Activated naive CD8-positive, alpha-beta T cell treated with anti-CD3 and anti-CD28 coated beads for 36 hours (primary cell): ENCODE results near the gene CACNG8. TPM values are rescaled to one million over a fixed set of nuclear protein-coding genes. Genes with fewer than 3 reads are reported as not detected.

ENCODE experiments used
- DNase-seq: peaks from one replicate; pipeline ENCODE4 v3.0.0; 2021
- H3K27ac Mint-ChIP-seq: one replicate; pipeline ENCODE4 v1.8.0; 2022; ENCODE audit warnings: mild to moderate bottlenecking, moderate library complexity, mixed read lengths
- H3K27me3 Mint-ChIP-seq: one replicate; pipeline ENCODE4 v1.8.0; 2022; ENCODE audit warnings: mild to moderate bottlenecking, mixed read lengths
- H3K36me3 Mint-ChIP-seq: one replicate; pipeline ENCODE4 v1.8.0; 2021; ENCODE audit warnings: mild to moderate bottlenecking, mixed read lengths
- H3K4me1 Mint-ChIP-seq: one replicate; pipeline ENCODE4 v1.8.0; 2021; ENCODE audit warnings: mixed read lengths
- H3K4me3 Mint-ChIP-seq: one replicate; pipeline ENCODE4 v1.8.0; 2022; ENCODE audit warnings: mild to moderate bottlenecking, moderate library complexity, mixed read lengths
- H3K9me3 Mint-ChIP-seq: one replicate; pipeline ENCODE4 v1.8.0; 2022; ENCODE audit warnings: mixed read lengths
- total RNA-seq, 2 experiments: library from RNA; stranded (reverse); gene quantifications; one replicate each; pipeline ENCODE4 v1.2.3, GENCODE V29; 2021

The CACNG8 gene
- total RNA-seq, 2 experiments from 2014 or later, result not detected

GRCh38 chr19:53957448-53958167 lies 5.1 kb upstream of the CACNG8 start:
- H3K4me3 Mint-ChIP-seq, result no peak overlapping the region
- H3K9me3 Mint-ChIP-seq, result no peaks in the 10 kb centered on the region
- DNase-seq, result no peak
- H3K27ac Mint-ChIP-seq, result no peak overlapping the region
- peaks cover 72% of the 10 kb centered on the region for H3K27me3 Mint-ChIP-seq
- H3K36me3 Mint-ChIP-seq, result peaks cover 2% of the 10 kb centered on the region
- H3K4me1 Mint-ChIP-seq, result peaks cover 3% of the 10 kb centered on the region

GRCh38 chr19:53958168-53958571 lies 4.6 kb upstream of the CACNG8 start:
- Mint-ChIP-seq H3K27me3 (peaks cover 75% of the 10 kb centered on the region), H3K27ac (no peak overlapping the region), H3K4me3 (no peak overlapping the region), H3K4me1 (peaks cover 3% of the 10 kb centered on the region), H3K9me3 (no peaks in the 10 kb centered on the region), H3K36me3 (peaks cover 2% of the 10 kb centered on the region)
- no peak for DNase-seq

GRCh38 chr19:53958823-53959757 lies 3.6 kb upstream of the CACNG8 start:
- H3K27ac Mint-ChIP-seq, result no peak overlapping the region
- peaks cover 2% of the 10 kb centered on the region for H3K36me3 Mint-ChIP-seq
- H3K4me3 Mint-ChIP-seq, result no peak overlapping the region
- no peaks in the 10 kb centered on the region for H3K9me3 Mint-ChIP-seq
- no peak for DNase-seq
- peaks cover 84% of the 10 kb centered on the region for H3K27me3 Mint-ChIP-seq
- peaks cover 3% of the 10 kb centered on the region for H3K4me1 Mint-ChIP-seq

GRCh38 chr19:53960187-53960586 lies 2.5 kb upstream of the CACNG8 start:
- H3K27ac Mint-ChIP-seq, result no peak overlapping the region
- no peak overlapping the region for H3K4me3 Mint-ChIP-seq
- peaks cover 90% of the 10 kb centered on the region for H3K27me3 Mint-ChIP-seq
- no peaks in the 10 kb centered on the region for H3K9me3 Mint-ChIP-seq
- peaks cover 3% of the 10 kb centered on the region for H3K4me1 Mint-ChIP-seq
- peaks cover 2% of the 10 kb centered on the region for H3K36me3 Mint-ChIP-seq
- no peak for DNase-seq

GRCh38 chr19:53960886-53961285 lies 1.9 kb upstream of the CACNG8 start:
- Mint-ChIP-seq H3K4me1 (peaks cover 3% of the 10 kb centered on the region), H3K9me3 (no peaks in the 10 kb centered on the region)

GRCh38 chr19:53961523-53962356 lies 997 bp upstream of the CACNG8 start:
- Mint-ChIP-seq H3K9me3 (no peaks in the 10 kb centered on the region), H3K4me3 (no peak overlapping the region), H3K4me1 (peaks cover 3% of the 10 kb centered on the region), H3K27ac (no peak overlapping the region), H3K36me3 (peaks cover 2% of the 10 kb centered on the region), H3K27me3 (peaks cover 91% of the 10 kb centered on the region)
- DNase-seq, result no peak

More at GRCh38 chr19:53960886-53961285, 1.9 kb upstream of the CACNG8 start:
- no peak overlapping the region for H3K27ac Mint-ChIP-seq
- peaks cover 90% of the 10 kb centered on the region for H3K27me3 Mint-ChIP-seq
- DNase-seq, result no peak
- H3K4me3 Mint-ChIP-seq, result no peak overlapping the region
- H3K36me3 Mint-ChIP-seq, result peaks cover 2% of the 10 kb centered on the region

- peaks cover 83% of the 10 kb centered on the region for H3K27me3 Mint-ChIP-seq
- H3K4me1 Mint-ChIP-seq, result no peaks in the 10 kb centered on the region
- H3K36me3 Mint-ChIP-seq, result no peaks in the 10 kb centered on the region
- H3K4me3 Mint-ChIP-seq, result no peak overlapping the region
- H3K9me3 Mint-ChIP-seq, result no peaks in the 10 kb centered on the region
- H3K27ac Mint-ChIP-seq, result no peak overlapping the region
- no peak for DNase-seq
These were observed 2.4 kb downstream of the CACNG8 start for GRCh38 chr19:53965091-53965490.

GRCh38 chr19:53966931-53967330 lies 4.2 kb downstream of the CACNG8 start:
- H3K36me3 Mint-ChIP-seq, result no peaks in the 10 kb centered on the region
- no peaks in the 10 kb centered on the region for H3K9me3 Mint-ChIP-seq
- DNase-seq, result no peak
- no peaks in the 10 kb centered on the region for H3K4me1 Mint-ChIP-seq
- H3K4me3 Mint-ChIP-seq, result no peak overlapping the region
- no peak overlapping the region for H3K27ac Mint-ChIP-seq
- H3K27me3 Mint-ChIP-seq, result peaks cover 79% of the 10 kb centered on the region

GRCh38 chr19:53969366-53969765 lies 6.6 kb downstream of the CACNG8 start:
- Mint-ChIP-seq H3K36me3 (no peaks in the 10 kb centered on the region), H3K9me3 (no peaks in the 10 kb centered on the region), H3K27me3 (peaks cover 74% of the 10 kb centered on the region), H3K4me3 (no peak overlapping the region), H3K4me1 (no peaks in the 10 kb centered on the region), H3K27ac (no peak overlapping the region)
- no peak for DNase-seq

GRCh38 chr19:53971673-53972072 lies 8.9 kb downstream of the CACNG8 start:
- no peak for DNase-seq
- H3K27ac Mint-ChIP-seq, result no peak overlapping the region
- peaks cover 67% of the 10 kb centered on the region for H3K27me3 Mint-ChIP-seq

GRCh38 chr19:53977429-53977990 lies 14.8 kb downstream of the CACNG8 start:
- Mint-ChIP-seq H3K4me3 (peak overlapping the region; percentile 43), H3K27ac (no peak overlapping the region), H3K9me3 (peaks cover 13% of the 10 kb centered on the region), H3K36me3 (peaks cover 13% of the 10 kb centered on the region), H3K4me1 (peaks cover 22% of the 10 kb centered on the region), H3K27me3 (peaks cover 72% of the 10 kb centered on the region)
- DNase-seq, result peak; percentile 53

More at GRCh38 chr19:53971673-53972072, 8.9 kb downstream of the CACNG8 start:
- no peaks in the 10 kb centered on the region for H3K4me1 Mint-ChIP-seq
- H3K9me3 Mint-ChIP-seq, result no peaks in the 10 kb centered on the region
- no peaks in the 10 kb centered on the region for H3K36me3 Mint-ChIP-seq
- H3K4me3 Mint-ChIP-seq, result no peak overlapping the region

- no peak overlapping the region for H3K27ac Mint-ChIP-seq
- peaks cover 65% of the 10 kb centered on the region for H3K27me3 Mint-ChIP-seq
- H3K4me3 Mint-ChIP-seq, result peak overlapping the region; percentile 43
- H3K9me3 Mint-ChIP-seq, result peaks cover 13% of the 10 kb centered on the region
- peaks cover 13% of the 10 kb centered on the region for H3K36me3 Mint-ChIP-seq
- DNase-seq, result peak; percentile 35
- peaks cover 22% of the 10 kb centered on the region for H3K4me1 Mint-ChIP-seq
These were observed 15.4 kb downstream of the CACNG8 start for GRCh38 chr19:53977991-53978731.

- Mint-ChIP-seq H3K27me3 (peaks cover 64% of the 10 kb centered on the region), H3K4me3 (peak overlapping the region; percentile 51)
These were observed 16.5 kb downstream of the CACNG8 start for GRCh38 chr19:53978975-53979801.

More at GRCh38 chr19:53978975-53979801, 16.5 kb downstream of the CACNG8 start:
- Mint-ChIP-seq H3K36me3 (peaks cover 13% of the 10 kb centered on the region), H3K27ac (no peak overlapping the region), H3K9me3 (peaks cover 13% of the 10 kb centered on the region), H3K4me1 (peaks cover 22% of the 10 kb centered on the region)
- DNase-seq, result no peak
